ENCODE data around the gene IFI27L1.

The IFI27L1 gene

DNA sequence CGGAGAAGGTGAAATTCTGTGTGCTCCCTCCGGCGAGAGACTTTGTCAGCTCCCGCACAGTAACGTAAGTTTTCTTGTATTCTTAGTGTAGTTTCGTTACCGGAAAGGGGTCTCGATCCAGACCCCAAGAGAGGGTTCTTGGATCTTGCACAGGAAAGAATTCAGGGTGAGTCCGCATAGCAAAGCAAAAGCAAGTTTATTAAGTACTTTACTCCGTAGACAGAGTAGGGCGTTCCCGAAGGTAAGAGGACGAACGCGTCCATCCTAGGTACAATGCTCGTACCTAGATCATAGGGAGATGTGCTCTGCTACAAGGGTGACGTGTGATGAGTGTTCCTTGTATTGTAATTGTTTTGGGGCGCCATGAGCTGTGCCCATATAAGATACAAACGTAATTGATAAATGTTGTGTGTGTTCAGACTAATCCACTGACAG lies 293 bp downstream of the IFI27L1 start:
- DNase-seq: no peak

DNA sequence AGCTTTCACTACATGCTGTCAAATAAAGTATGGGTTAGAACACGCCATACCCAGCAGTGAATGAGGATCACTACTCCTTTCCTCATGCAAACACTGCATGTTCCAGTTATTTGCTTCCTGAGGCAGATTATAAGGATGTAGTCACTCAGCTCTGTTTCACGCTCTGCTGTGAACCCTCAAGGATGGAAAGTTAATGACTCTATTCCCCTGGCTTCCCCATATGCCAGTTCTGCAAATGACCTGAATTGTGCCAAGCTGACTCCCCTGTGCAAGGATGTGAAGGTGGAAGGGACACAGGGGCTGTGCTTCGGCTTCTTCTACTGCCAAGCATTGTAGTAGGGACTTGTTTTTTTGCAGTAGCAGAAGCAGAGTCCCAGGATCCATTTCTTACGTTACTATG lies 6.8 kb downstream of the IFI27L1 start:
- no peak for DNase-seq

DNA sequence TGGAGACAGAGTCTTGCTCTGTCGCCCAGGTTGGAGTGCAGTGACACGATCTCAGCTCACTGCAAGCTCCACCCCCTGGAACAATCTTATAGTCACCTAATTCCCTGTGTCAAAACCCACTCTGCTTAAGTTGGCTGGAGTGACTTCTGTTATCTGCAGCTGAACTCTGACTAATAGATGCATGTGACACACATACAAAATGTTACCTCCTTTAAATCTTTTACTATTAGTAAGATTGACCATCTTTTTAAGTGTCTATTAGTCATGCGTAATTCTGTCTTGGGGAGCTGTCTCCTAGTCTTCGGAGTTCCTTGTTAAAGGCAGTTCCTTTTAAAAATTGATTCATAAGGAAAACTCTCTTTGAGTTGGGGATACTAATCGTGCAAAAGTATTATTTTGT lies 7.4 kb downstream of the IFI27L1 start:
- DNase-seq: no peak

DNA sequence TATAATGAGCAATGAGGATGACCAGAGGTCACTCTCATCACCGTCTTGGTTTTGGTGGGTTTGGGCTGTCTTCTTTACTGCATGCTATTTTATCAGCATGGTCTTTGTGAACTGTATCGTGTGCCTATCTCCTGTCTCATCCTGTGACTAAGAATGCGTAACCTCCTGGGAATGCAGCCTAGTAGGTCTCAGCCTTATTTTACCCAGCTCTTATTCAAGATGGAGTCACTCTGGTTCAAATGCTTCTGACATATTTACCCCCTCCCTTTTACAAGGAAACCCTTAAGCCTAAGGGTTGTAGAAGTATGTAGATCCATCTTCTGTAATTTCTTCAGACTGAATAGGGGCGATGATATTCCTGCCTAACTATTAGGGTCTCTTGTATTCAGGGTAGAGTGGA lies 8.4 kb downstream of the IFI27L1 start:
- no peak for DNase-seq

DNA sequence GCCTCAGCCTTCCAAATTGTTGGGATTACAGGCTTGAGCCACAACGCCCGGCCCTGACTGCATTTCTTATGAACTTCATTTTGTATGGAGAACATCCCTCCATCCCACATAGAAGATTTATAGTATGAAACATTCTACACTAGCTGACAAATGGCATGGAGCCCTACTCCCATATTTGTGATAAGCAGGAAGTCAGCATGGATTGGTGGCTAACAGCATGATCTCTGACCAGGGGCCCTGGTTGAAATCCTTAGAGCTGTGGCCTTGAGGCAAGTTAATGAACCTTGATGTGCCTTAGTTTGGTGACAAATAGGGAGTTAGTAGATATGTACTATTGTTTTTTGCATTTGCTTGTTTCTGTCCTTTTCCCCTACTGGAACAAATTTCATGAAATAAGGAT lies 12.3 kb downstream of the IFI27L1 start:
- no peak for DNase-seq

DNA sequence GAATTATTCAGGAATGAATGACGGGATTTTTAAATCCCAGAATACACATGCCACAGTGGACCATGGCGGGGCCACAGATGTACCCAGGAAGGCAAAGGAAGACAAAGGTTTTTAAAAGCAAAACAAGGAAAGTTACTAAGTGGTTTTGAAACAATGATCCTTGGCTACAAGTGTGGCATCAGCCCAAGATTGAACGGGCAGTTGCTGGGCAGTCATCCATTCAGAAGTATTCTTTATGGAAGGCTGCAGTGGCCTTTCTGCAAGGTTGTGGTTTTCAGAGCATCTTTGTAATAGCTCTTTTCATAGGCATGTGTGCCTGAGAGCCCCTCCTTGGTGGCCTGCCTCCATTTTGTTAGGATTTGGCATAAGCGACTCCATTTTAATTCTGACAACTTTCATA lies 16.0 kb downstream of the IFI27L1 start:
- no peak for DNase-seq

DNA sequence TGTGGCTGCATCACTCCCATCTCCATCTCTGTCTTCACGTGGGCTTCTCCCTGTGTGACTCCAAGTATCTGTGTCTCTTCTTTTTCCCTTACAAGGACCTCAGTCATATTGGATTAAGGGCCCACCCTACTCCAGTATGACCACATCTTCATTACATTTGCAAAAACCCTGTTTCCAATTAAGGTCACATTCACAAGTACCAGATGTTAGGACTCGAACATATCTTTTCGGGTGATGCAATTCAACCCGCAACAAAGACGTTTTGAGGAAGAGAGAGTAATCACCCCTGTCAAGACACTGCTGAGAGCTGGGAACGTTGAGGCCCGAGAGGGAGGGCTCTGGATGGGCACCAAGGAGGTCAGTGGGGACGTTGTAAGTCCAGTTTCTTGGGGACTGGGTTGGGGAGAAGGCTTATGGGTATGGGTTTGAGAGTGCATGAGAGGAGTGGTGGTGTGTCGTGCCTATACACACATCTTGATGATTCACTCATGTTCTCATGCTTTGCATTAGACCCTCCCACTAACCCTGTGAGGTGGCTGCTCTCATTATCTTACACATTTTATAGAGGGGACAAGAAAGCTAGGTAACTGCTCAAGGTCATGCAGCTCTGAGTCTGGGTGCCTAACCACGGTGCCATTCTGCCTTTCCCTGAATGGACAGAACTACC lies 17.3 kb downstream of the IFI27L1 start:
- DNase-seq: no peak

DNA sequence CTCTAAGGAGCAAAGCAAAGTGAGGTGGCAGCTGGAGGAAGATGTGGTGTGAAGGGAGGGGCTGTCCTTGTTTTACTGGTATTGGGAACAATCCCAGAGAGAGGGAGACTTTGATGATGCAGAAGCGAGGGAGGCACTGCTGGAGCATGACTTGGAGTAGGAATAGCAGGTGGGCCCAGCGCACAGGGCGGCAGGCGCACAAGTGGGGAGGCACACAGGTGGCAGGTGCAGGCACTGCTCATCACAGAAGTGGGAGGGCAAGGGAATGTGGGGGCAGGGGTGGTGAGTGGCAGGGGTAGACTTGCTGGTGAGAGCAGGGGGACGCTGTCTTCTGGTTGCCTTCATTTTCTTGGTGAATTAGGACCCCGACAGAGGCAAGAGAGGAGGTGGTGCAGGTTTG lies 17.9 kb downstream of the IFI27L1 start:
- no peak for DNase-seq

DNA sequence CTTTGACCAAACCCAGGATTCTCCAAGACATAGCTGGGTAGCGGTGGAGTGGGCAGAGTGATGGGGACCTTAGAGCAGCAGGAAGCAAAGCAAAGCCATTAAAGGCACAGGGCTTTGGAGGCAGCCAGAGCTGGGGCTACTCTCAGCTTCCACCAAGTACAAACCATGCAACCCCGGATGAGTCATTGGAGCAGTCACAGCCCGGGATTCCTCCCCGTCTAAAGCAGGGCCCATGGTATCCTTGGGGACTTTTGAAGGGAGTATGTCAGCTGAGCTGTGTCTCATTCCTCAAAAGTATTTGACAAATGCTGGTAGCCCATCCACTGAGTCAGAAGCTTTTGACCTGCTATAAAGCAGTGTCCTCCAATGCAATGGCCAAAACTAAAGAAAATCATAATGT lies 19.7 kb downstream of the IFI27L1 start:
- no peak for DNase-seq

DNA sequence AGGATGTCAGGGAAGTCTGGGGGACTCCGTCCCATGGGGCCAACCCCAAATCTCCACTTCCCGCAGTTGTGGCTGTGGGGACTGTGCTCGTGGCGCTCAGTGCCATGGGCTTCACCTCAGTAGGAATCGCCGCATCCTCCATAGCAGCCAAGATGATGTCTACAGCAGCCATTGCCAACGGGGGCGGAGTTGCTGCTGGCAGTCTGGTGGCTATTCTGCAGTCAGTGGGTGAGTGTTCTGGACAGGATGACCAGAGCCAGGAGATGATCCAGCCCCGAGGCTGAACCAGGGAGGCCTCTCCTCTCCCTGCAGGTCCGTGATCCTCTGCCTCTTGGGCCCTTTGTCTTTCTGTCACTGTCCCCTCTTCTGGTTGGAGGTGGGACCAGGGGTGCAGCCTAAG lies 20.6 kb downstream of the IFI27L1 start:
- DNase-seq: no peak

DNA sequence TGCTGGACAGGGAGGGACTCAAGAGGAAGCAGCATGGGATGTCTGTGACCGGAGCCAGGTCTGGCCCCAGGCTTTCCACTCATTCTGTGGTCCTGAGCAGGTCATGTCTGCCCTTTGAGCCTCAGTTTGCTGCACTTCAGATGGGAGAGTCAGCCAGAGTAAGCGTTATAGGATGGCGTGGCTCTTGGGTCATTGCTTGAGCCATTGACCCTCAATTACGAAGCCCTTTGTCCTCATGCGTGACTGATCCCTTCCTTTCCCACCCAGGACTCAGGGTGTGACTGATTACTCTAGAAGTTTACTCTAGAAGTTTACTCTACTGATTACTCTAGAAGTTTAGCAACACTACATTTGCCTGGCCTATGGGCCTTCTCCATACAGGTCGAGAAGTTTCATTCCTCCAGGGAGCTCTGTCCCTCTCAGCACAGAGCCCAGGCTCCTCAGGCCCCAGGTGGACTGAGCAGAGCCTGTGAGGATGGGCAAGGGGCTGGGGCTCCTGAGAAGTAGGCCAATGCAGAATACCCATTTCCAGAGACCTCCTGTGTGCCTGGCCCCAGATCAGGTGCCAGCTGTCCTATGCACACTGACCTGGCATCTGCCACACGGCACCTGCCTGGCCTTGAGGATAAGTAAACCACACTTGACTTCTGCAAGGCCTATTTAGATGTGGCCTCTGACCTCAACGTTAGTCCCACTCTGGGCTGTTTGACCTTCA lies 21.8 kb downstream of the IFI27L1 start:
- DNase-seq: no peak

DNA sequence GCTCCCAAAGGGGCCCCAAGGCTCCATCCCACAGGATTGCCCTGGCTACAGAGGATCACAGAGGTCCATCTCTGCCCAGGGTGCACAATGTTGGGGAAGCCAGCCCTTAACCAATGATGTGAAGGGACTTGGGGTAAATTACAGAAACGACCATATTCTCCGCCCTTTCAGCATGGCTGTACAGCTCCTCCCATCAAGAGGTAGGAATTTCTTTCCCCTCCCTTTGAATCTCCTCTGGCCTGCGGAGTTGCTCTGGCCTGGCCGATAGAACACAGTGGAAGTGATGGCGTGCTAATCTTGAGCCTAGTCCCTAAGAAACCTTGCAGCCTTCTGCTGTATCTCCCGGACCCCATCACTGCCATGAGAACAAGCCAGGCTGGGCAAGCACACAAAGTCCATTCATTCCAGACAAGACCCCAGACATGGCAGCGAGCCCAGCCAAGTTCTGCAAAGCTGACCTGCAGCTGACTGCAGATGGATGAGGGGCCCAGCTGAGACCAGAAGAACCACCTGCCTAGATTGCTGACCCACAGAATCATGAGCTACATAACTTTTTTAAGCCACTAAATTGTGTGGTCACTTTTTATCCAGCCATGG lies 22.5 kb downstream of the IFI27L1 start:
- no peak for DNase-seq

DNA sequence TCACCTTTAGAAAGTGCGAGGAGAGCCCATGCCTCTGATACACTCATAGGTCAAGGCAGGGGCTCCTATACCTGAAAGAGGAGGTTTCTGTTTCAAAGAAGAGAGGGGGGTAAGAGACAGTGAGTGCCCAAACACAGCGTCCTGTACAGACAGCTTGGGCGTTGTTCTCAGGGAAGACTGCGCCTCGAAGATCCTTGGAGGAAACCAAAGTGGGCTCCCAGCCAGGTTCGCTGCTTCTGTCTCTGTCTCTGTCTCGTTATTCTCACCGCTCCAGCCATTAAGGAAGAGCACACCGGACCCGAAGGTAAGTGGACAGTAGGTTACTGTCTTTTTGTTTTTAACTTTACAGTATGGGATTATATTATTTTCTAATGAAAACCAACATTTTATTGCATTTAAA lies 23.6 kb downstream of the IFI27L1 start:
- DNase-seq: no peak

DNA sequence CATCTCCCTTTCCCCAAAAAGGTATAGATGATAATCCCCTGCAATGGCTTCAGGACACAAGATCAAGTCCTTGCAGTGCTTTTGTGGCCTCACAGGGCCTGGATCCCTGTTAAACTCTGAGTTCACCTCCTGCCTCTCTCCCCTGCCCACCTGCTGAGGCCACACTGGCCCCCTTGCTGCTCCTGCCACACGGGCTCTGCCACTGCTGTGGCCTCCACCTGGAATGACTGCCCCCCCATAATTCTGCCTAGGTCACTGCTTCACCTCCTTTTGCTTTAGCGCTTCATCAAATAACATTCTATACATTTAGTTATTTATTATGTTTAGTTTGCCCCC lies 28.8 kb downstream of the IFI27L1 start:
- no peak for DNase-seq

DNA sequence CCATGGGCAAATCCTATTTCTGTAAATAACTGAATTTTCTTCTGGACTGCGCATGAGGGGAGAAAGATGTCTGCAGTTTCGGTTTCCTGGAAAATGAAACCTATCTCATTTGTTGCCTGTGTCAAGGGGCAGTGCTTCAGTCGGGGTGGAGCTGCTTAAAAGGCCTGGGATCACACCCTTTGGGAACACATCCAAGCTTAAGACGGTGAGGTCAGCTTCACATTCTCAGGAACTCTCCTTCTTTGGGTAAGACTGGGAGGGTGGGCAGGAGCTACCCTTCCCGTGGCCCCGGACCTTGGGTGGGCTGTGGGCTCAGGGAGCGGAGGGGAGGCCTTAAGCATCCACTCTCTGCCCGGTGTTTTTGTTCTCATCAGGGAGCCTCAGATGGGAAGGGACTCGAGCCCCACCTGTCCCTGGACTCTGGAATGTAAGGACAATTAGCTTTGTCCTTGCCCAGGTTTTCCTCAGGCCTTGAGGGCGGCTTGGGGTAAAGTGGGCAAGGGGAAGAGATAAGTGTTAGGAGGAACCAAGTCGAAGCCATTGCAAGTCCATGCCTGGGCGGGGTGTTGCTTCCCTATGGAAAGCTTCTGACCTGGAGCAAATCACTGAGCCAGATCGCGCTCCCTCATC lies 29.6 kb downstream of the IFI27L1 start, which contains the start of gene IFI27:
IFI27 (plus strand) TSS at position 185 of the 630 bp plus-strand sequence.
- no peak for DNase-seq

DNA sequence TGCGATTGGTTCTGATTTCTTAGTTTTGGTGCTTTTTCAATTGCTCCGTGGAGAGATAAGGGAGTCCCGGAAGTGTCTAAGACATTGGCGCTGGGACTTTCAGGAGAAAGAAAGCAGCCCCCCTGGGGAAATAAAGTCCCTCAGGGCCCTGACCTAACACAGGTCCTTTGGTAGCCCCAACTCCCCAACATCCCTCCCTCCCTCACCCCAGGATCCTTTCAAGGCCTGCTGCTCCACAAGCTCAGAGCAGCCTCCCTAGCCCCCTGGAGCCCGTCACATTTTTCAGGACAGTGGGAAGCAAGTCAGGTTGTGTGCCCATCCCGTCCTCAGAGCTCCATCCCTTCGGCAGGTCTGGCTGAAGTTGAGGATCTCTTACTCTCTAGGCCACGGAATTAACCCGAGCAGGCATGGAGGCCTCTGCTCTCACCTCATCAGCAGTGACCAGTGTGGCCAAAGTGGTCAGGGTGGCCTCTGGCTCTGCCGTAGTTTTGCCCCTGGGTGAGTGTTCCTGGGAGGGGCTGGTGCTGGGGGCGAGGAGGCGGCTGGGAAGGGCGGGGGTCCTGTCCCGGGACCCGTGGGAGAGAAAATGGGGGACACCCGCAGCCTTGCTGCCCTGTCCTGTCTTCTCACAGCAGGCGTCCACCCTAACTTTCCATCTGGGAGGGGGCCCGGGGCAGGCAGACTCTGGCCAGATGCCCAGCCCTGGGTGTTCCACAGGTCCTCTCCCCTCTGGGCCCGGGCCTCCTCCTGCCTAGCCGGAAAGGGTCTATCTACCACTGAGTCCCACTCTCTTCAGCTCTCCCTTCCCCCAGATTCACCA lies 30.4 kb downstream of the IFI27L1 start:
- DNase-seq: no peak

DNA sequence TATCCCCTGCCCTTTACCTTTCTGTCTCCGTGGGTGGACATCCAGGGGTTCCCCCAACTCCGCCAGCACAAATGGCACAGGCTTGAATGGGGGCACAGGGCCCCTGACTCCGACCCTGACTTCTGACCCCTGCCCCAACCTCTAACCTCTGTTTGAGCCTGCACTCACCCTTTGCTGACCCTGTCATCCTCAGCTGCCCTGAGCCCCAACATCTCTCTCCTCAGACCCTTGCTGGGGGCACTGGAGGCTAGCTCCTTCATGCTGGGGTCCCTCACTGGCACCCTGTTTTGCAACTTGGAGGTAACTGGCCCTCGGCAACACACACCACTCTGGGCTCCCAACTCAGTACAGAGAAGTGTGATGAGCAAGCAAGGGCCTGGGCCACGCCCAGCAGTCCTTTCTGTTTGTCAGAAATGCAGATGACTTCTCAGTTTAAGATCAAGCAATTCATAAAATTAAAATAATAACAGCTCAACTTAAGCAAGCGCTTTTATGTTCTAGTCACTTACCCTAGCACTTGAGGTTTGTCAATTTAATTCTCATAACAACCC lies 31.5 kb downstream of the IFI27L1 start:
- DNase-seq: no peak

DNA sequence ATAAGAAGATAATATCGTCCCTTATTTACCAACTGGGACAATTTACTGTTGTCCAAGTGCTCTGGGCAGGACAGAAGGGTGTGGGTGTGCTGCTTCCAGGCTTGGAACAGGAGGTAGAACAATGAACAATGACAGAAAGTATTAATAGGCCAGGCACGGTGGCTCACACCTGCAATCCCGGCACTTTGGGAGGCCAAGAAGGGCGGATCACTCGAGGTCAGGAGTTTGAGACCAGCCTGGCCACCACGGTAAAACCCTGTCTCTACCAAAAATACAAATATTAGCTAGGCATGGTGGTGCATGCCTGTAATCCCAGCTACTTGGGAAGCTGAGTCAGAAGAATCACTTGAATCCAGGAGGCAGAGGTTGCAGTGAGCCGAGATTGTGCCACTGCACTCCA lies 32.0 kb downstream of the IFI27L1 start:
- no peak for DNase-seq

DNA sequence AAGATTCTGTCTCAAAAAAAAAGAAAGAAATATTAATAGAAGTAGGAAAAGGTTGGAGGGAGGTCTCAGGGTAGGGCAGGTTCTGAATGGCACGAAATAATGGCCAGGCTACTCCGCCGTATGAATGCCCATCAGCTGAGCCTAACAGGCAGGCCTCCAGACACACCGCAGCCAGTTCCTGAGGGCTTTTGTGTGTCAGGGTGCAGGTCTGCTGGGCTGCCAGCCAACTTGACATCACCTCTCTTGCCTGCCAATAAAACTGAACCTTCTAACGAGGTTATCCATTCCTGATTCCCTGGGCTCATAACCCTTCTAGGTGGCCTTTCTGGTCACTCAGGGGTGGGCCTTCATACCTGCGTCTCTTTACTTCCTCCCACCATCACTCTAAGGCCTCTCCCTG lies 32.4 kb downstream of the IFI27L1 start:
- DNase-seq: no peak

DNA sequence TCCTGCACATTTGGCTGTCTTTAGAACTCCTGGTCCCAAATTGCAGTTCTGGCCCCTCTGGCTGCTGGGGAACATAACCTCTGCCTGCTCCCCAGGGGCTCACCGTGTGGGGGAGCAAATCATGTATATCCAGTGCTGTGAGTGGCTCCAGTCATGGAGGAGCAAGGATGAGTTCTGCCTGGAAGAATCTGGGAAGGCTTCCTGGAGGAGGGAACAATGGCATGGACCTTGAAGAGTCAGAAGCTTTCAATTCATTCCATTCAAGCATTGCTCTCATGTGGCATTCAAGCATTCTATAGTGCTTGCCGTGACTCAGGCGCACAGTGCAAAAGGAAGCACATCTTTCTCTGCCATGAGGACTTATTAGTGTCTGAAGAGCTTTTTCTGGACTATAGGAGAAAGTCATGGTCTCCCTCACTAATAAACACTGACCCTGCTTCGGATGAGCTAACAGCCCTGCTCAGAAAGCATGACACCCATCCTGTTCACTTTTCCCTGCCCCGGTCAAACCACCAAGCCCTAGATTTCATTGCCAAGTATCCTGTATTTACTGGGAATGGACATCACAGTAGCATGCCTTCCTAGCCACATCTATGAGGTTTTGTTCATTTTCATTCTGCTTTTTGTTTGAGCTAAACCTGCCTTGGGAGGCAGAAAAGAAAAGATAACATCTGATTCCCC lies 32.9 kb downstream of the IFI27L1 start:
- DNase-seq: no peak

DNA sequence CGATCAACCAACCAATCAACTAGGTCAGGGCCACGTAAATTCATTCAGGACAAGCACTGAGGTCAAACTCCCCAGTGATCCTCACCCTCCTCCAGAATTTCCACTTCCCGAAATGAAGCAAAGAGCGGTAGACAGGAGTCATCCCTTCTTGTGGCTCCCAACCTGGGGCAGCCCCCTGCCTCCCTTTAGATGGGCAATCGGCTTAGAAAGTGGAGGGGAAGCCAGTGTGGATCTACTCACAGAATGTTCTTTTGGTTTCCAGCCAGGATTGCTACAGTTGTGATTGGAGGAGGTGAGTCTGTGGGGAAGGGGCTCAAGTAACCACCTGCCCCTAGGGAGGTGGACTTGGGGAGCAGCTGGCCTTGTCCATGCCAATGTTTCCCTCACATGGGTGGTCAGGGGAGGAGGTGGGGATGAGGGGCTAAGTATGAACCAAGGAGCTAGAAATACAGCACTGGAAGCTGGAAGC lies 33.5 kb downstream of the IFI27L1 start:
- no peak for DNase-seq

DNA sequence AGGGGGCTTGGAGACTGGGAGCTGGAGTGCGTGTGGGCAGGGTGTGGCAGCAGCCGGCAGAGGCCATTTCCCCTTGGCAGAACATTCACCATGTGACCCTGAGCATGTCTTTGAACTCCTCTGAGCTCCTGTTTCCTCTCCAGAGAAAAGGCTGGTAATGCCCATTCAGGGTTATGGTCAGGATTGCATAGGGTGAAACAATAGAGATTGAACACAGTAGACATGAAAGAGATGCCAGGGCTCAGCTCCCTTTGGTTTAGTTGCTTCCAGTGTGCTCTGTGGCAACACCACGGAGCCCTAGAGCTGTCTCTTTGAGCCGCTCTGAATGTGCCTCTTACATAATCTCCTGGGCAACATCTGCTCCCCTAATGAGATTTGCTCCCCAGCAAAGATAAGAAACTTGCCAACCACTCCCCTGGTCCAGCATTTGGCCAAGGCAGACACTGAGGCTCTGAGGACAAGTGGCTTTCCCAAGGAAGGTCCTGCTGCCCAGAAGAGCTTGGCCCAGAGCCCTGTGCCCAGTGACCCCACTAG lies 34.0 kb downstream of the IFI27L1 start:
- DNase-seq: no peak

Data from NCI-H1048 (cell line).